T-helper 1 cell (primary cell): ENCODE results near the gene TMEM150A.
A peak's percentile ranks its signal among the peaks of the same experiment; 100 is the strongest.
"Not testable (repeated sequence)": the region's sequence is repeated elsewhere in the genome, so short reads cannot be mapped to it uniquely, and the experiment has no call there.

ENCODE experiments used
- DNase-seq, 5 donors: peaks; one replicate each; pipeline ENCODE4 v3.0.0-alpha.2; 2012 to 2020

Gene TMEM150A

GRCh38 chr2:85611705-85612587 lies 9.4 kb upstream of the TMEM150A start, which contains the start of gene C2orf68:
TSS of gene C2orf68 (minus strand) at chr2:85612066. CDS start at chr2:85611984, 82 bp downstream.
- DNase-seq: peak; percentile 66 to 88 (median 72)

GRCh38 chr2:85611217-85611704 lies 8.8 kb upstream of the TMEM150A start:
- DNase-seq: no peak

GRCh38 chr2:85607268-85608215 lies 5.0 kb upstream of the TMEM150A start:
- DNase-seq: no peak

GRCh38 chr2:85606116-85606455 lies 3.6 kb upstream of the TMEM150A start:
- no peak for DNase-seq

- no peak for DNase-seq
Observed at GRCh38 chr2:85605406-85606115, 3.1 kb upstream of the TMEM150A start.

GRCh38 chr2:85604568-85605339 lies 2.3 kb upstream of the TMEM150A start:
- no peak for DNase-seq

- DNase-seq: not testable (repeated sequence)
Observed at GRCh38 chr2:85604133-85604444, 1.6 kb upstream of the TMEM150A start.

- DNase-seq: no peak
Observed at GRCh38 chr2:85601771-85602475, 575 bp downstream of the TMEM150A start.

- DNase-seq: no peak
Observed at GRCh38 chr2:85600951-85601770, 1.3 kb downstream of the TMEM150A start.

GRCh38 chr2:85600235-85600575 lies 2.3 kb downstream of the TMEM150A start:
- DNase-seq: no peak

- no peak for DNase-seq
Observed at GRCh38 chr2:85599468-85600234, 2.8 kb downstream of the TMEM150A start.

GRCh38 chr2:85598594-85599340 lies 3.7 kb downstream of the TMEM150A start:
- no peak for DNase-seq

GRCh38 chr2:85597241-85597640 lies 5.3 kb downstream of the TMEM150A start:
- no peak for DNase-seq

GRCh38 chr2:85596486-85597143 lies 5.9 kb downstream of the TMEM150A start:
- DNase-seq: no peak

GRCh38 chr2:85596026-85596333 lies 6.5 kb downstream of the TMEM150A start:
- no peak for DNase-seq

- DNase-seq: peak; percentile 77 to 94 (median 89)
Observed at GRCh38 chr2:85595301-85596025, 7.0 kb downstream of the TMEM150A start, which contains the start of gene RNF181. TSS of gene RNF181 (plus strand) at chr2:85595745. CDS start at chr2:85595764, 19 bp downstream.

GRCh38 chr2:85594715-85595300 lies 7.7 kb downstream of the TMEM150A start:
- no peak for DNase-seq
